ENCODE measurements around the gene LLPH. TPM values are rescaled to one million over a fixed set of nuclear protein-coding genes. Genes with fewer than 3 reads are reported as not detected.

The LLPH gene
- total RNA-seq, 1 experiment from 2014 or later: 51.3 TPM

GRCh38 chr12:66166561-66166960 is 36.0 kb upstream of the LLPH start:
- TF ChIP-seq CTCF (conservative IDR thresholded peaks at IDR 0.05; ENCODE audit: low read depth, low read length): no peak
- no peak for TF ChIP-seq EZH2 (IDR thresholded peaks at IDR 0.05; ENCODE audit: borderline replicate concordance, low read depth, low read length, poor library complexity, severe bottlenecking)
- Histone ChIP-seq H3K4me1 (ENCODE audit: insufficient read depth, low read length, poor library complexity, severe bottlenecking) (peaks cover 19% of the 10 kb centered on the region), H3K36me3 (ENCODE audit: insufficient read depth, low read length, poor library complexity, severe bottlenecking) (peaks cover 21% of the 10 kb centered on the region), H3K9me3 (ENCODE audit: low read depth, low read length, poor library complexity, severe bottlenecking) (peaks cover 21% of the 10 kb centered on the region), H3K27ac (ENCODE audit: low read depth, low read length, poor library complexity, severe bottlenecking) (no peak overlapping the region), H3K27me3 (replicated peaks; ENCODE audit: insufficient read depth, low read depth, low read length, poor library complexity) (no peaks in the 10 kb centered on the region), H3K4me3 (ENCODE audit: low read depth, low read length, poor library complexity, severe bottlenecking) (no peak overlapping the region)
- ChIA-PET POLR2A (ENCODE audit: low non-redundant PET) (no interaction called here), CTCF (no interaction called here)
- intact Hi-C loops (cut with micrococcal nuclease; ENCODE audit: unreplicated experiment): no loop called here
- DNase-seq (ENCODE audit: low spot score): no peak
- no TSS peak for BruUV-seq (replicated peaks)

GRCh38 chr12:66165141-66165540 is 34.6 kb upstream of the LLPH start:
- peaks cover 21% of the 10 kb centered on the region for H3K9me3 ChIP-seq (ENCODE audit: low read depth, low read length, poor library complexity, severe bottlenecking)
- CTCF ChIA-PET: no interaction called here
- H3K4me1 ChIP-seq (ENCODE audit: insufficient read depth, low read length, poor library complexity, severe bottlenecking): peaks cover 19% of the 10 kb centered on the region
- no peak for DNase-seq (ENCODE audit: low spot score)
- peaks cover 21% of the 10 kb centered on the region for H3K36me3 ChIP-seq (ENCODE audit: insufficient read depth, low read length, poor library complexity, severe bottlenecking)
- TF ChIP-seq EZH2 (IDR thresholded peaks at IDR 0.05; ENCODE audit: borderline replicate concordance, low read depth, low read length, poor library complexity, severe bottlenecking) (no peak), CTCF (conservative IDR thresholded peaks at IDR 0.05; ENCODE audit: low read depth, low read length) (no peak)
- POLR2A ChIA-PET (ENCODE audit: low non-redundant PET): no interaction called here
- H3K4me3 ChIP-seq (ENCODE audit: low read depth, low read length, poor library complexity, severe bottlenecking): no peak overlapping the region
- H3K27ac ChIP-seq (ENCODE audit: low read depth, low read length, poor library complexity, severe bottlenecking): no peak overlapping the region
- intact Hi-C loops (cut with micrococcal nuclease; ENCODE audit: unreplicated experiment): no loop called here
- no peaks in the 10 kb centered on the region for H3K27me3 ChIP-seq (replicated peaks; ENCODE audit: insufficient read depth, low read depth, low read length, poor library complexity)
- BruUV-seq (replicated peaks): no TSS peak

- no TSS peak for BruUV-seq (replicated peaks)
- Histone ChIP-seq H3K27me3 (replicated peaks; ENCODE audit: insufficient read depth, low read depth, low read length, poor library complexity) (no peaks in the 10 kb centered on the region), H3K4me3 (ENCODE audit: low read depth, low read length, poor library complexity, severe bottlenecking) (no peak overlapping the region), H3K36me3 (ENCODE audit: insufficient read depth, low read length, poor library complexity, severe bottlenecking) (peaks cover 21% of the 10 kb centered on the region), H3K27ac (ENCODE audit: low read depth, low read length, poor library complexity, severe bottlenecking) (no peak overlapping the region), H3K4me1 (ENCODE audit: insufficient read depth, low read length, poor library complexity, severe bottlenecking) (peaks cover 19% of the 10 kb centered on the region), H3K9me3 (ENCODE audit: low read depth, low read length, poor library complexity, severe bottlenecking) (peaks cover 21% of the 10 kb centered on the region)
- no peak for TF ChIP-seq CTCF (conservative IDR thresholded peaks at IDR 0.05; ENCODE audit: low read depth, low read length)
- no peak for TF ChIP-seq EZH2 (IDR thresholded peaks at IDR 0.05; ENCODE audit: borderline replicate concordance, low read depth, low read length, poor library complexity, severe bottlenecking)
- intact Hi-C loops (cut with micrococcal nuclease; ENCODE audit: unreplicated experiment): no loop called here
- no peak for DNase-seq (ENCODE audit: low spot score)
- ChIA-PET POLR2A (ENCODE audit: low non-redundant PET) (no interaction called here), CTCF (no interaction called here)
Observed at GRCh38 chr12:66164349-66164821, 33.8 kb upstream of the LLPH start.

Measured in A673 (cell line).